ENCODE results near the gene PCGF3.

The PCGF3 gene

DNA sequence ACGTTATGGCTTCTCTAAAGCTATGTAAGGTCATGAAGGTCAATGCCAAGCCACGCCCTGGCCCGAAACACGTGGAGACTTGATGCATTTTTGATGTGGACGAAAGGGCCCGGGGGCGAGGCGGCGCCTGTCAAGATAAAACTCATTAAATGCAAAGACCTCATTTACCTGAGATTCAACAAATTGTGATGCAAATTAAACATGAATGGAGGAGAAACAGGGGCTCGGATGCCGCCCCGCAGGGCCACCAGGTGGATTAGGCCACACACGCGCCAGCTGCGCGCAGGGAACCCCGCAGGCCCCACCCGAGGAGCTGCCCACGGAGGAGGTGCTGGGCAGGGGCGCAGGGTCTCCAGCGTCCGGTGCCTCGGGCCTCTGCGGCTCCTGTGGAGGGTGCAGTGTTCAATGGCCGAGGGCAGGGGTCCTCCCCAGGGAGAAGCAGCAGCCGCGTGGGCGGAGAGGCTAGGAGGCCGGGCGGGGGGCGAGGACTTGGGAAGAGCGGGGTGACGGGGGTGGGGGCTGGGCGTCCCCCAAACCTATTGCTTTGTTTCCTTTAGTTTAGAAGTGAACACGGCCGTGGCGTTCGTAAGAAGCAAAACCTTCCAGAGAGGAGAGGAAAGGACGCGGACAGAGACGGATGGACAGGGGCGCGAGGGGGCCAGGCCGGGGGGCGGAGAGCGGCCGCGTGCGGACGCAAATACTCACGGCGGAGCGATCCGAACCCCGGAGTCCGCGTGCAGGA is 79.9 kb downstream of the PCGF3 start:
- DNase-seq (ENCODE audit: extremely low read depth, low read depth) = no peak
- TF ChIP-seq, protein P1, sequence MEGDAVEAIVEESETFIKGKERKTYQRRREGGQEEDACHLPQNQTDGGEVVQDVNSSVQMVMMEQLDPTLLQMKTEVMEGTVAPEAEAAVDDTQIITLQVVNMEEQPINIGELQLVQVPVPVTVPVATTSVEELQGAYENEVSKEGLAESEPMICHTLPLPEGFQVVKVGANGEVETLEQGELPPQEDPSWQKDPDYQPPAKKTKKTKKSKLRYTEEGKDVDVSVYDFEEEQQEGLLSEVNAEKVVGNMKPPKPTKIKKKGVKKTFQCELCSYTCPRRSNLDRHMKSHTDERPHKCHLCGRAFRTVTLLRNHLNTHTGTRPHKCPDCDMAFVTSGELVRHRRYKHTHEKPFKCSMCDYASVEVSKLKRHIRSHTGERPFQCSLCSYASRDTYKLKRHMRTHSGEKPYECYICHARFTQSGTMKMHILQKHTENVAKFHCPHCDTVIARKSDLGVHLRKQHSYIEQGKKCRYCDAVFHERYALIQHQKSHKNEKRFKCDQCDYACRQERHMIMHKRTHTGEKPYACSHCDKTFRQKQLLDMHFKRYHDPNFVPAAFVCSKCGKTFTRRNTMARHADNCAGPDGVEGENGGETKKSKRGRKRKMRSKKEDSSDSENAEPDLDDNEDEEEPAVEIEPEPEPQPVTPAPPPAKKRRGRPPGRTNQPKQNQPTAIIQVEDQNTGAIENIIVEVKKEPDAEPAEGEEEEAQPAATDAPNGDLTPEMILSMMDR (IDR thresholded peaks at IDR 0.05; ENCODE audit: low read depth, low read length) = no peak

DNA sequence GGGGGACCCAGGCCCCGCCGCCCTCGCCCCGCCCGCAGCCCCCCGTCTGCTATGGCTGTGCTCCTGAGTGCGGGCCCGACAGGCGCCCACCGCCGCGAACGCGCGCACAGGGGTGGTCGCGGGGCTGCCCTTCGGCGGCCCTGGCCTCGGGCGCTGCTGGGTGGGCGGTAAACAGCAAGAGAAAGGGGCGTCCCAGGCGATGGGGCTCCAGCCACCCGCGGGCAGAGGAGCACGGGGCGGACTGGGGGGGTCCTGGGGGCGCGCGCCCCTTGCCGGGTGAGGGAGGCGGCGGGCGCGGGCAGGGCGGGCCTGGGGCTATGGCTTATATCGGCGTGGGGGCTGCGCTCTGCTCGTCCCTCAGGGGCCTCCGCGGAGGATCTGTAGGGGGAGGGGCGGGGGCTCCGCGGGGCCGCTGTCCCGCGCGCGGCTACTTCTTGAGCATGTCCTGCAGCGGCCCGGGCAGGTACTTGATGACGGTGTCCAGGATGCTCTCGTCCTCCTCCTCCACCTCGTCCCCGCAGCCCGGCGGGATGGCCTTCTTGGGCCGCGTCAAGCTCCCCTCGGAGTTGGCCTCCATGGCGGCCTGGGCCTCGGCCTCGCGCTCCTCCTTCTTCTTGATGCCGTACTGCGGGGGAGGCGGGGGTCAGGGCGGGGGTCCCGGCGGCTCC is 80.6 kb downstream of the PCGF3 start:
- TF ChIP-seq, protein P1 (IDR thresholded peaks at IDR 0.05; ENCODE audit: low read depth, low read length) = no peak
- no peak for DNase-seq (ENCODE audit: extremely low read depth, low read depth)

DNA sequence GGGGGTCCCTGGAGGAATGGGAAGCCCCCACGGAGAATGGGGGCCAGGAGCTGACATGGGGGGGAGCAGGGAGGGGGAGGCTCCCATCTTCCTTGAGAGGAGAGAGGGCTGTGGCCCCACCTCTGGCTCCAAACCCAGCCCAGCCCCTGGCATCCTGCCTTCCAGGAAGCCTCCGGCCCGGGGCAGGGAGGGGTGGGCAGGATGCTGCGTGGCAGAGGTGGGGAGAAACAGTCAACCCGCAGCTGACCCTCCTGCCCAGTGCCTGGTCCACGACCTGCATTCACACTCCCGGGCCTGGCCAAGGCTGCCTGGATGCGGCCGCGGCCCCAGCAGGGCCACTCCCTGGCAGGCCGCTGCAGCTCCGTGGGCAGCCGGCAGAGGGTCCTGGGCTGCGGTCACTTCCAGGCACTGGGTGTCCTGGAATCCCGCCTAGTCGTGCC is 81.2 kb downstream of the PCGF3 start:
- TF ChIP-seq, protein P1 (IDR thresholded peaks at IDR 0.05; ENCODE audit: low read depth, low read length) = no peak
- DNase-seq (ENCODE audit: extremely low read depth, low read depth) = no peak

DNA sequence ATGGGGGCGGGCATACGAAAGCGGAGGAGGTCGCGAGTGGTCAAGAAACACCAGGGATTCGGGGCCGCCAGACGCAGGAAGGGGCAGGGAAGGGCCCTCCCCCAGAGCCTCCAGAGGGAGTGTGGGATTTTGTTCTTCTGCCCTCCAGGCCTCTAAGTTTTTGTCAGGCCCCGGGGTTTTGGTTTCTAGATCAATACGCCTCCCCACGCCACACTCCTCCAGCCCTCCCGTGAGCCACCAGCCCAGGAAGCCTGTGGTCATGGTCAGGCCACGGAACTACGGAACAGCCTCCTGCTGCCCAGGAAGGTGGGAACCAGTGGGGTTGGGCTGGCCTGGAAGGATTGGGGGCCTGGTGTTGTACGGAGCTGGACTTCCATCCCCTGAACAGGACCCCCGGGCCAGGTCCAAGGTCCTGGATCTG is 81.9 kb downstream of the PCGF3 start:
- DNase-seq (ENCODE audit: extremely low read depth, low read depth) = no peak
- TF ChIP-seq, protein P1 (IDR thresholded peaks at IDR 0.05; ENCODE audit: low read depth, low read length) = no peak

DNA sequence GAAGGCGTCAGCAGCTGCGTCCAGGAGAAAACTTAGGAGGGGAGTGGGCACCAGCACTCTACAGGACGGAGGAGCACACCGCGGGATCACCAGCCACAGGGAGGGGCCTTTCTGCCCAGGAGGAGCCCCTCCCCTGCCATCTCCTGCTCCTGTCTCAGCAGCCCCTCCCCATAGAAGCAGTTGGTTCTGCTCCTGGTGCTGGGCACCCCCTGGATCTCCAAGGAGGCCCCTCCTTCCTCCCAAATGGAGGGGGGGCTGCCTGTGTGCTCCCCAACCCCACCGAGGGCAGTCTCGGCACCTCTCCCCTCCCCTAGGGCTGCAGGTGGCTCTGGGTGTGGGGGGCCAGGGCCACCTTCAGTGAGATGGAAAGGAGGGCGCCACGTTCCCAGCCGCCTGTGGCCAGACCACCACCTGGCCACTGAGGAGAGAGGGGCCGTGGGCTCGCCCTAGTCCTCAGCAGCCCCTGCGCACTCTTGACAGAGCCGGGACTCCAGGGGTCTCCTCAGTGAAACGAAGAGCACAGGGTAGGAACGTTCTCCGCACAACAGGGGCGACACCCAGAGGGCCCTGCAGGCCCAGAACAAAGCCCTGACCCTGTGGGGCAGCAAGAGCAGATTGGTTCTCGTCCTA is 82.5 kb downstream of the PCGF3 start:
- TF ChIP-seq, protein P1 (IDR thresholded peaks at IDR 0.05; ENCODE audit: low read depth, low read length) = no peak
- DNase-seq (ENCODE audit: extremely low read depth, low read depth) = no peak

DNA sequence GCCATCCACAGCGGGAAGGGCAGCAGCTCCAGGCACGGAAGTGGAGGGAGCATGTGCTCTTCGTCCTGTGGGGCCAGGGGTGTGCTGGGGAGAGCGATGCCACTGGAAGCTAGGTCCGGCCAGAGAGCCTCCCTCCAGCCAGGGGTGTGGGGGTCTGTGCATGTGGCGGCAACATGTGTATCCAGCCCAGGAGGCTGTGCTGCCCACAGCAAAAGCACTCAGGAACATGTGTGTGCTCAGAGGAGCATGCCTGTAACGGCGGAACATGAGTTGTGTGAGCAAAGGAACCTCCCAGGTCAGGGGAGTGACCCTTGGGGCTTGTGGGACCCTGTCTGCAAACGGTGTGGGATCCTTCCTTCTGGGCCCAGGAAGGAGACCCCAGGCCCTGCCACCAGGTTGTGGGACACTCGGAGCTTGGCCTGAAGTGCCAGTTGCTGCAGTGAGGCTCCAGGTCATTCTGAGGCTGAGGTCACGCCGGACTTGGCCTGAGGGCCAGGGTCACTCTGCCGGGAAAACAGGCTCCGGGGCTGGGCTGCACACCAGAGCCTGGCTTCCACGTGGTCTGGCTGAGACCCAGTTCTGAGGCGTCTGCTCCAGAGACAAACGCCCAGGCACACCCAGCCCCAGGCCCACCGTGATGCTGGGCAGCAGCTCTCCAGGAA is 83.1 kb downstream of the PCGF3 start:
- TF ChIP-seq, protein P1 (IDR thresholded peaks at IDR 0.05; ENCODE audit: low read depth, low read length) = no peak
- no peak for DNase-seq (ENCODE audit: extremely low read depth, low read depth)

Data from AG09319 (cell line).